ENCODE measurements around the gene C11orf87. TPM values are rescaled to one million over a fixed set of nuclear protein-coding genes. Genes with fewer than 3 reads are reported as not detected.

The C11orf87 gene
- total RNA-seq, 1 experiment from 2014 or later, result not detected

GRCh38 chr11:109443052-109443451 lies 21.1 kb downstream of the C11orf87 start:
- intact Hi-C loops (cut with micrococcal nuclease; ENCODE audit: unreplicated experiment), result no loop called here
- DNase-seq, result no peak
- H3K27me3 Mint-ChIP-seq (ENCODE audit: unreplicated experiment), result no peaks in the 10 kb centered on the region
- no peak overlapping the region for H3K4me3 Mint-ChIP-seq (ENCODE audit: low read depth, unreplicated experiment)
- no peaks in the 10 kb centered on the region for H3K9me3 Mint-ChIP-seq (ENCODE audit: low read depth, unreplicated experiment)
- H3K4me1 Mint-ChIP-seq (ENCODE audit: low read depth, unreplicated experiment), result no peaks in the 10 kb centered on the region
- CTCF ChIA-PET, result no interaction called here
- H3K27ac Mint-ChIP-seq (ENCODE audit: unreplicated experiment), result no peak overlapping the region
- no TSS peak for BruUV-seq (replicated peaks)
- no peaks in the 10 kb centered on the region for H3K36me3 Mint-ChIP-seq (ENCODE audit: insufficient read depth, unreplicated experiment)
- TF ChIP-seq CTCF (IDR thresholded peaks at IDR 0.05; ENCODE audit: unreplicated experiment), result no peak

DNA sequence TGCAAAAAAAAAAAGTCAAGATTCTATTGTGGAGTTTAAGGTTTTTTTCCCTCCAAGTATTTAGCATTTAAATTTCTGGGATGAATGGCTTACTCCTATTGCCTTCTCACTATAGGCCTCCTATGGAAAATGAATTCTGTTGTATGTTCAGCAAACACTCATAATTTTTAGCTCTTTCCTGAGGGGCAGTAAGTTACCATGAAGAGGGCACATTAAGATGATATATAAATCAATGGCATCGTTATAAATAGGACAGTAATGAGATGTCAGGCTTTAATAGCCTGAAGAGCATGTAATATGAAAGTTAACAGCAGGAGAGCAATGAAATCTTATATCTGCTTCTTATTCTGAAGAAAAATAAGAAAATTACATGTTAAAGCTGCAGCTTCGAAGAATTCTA lies 32.9 kb downstream of the C11orf87 start:
- no peak for TF ChIP-seq CTCF (IDR thresholded peaks at IDR 0.05; ENCODE audit: unreplicated experiment)
- no peaks in the 10 kb centered on the region for H3K36me3 Mint-ChIP-seq (ENCODE audit: insufficient read depth, unreplicated experiment)
- intact Hi-C loops (cut with micrococcal nuclease; ENCODE audit: unreplicated experiment), result no loop called here
- H3K9me3 Mint-ChIP-seq (ENCODE audit: low read depth, unreplicated experiment), result peaks cover 2% of the 10 kb centered on the region
- BruUV-seq (replicated peaks), result no TSS peak
- CTCF ChIA-PET, result no interaction called here
- no peak for DNase-seq
- no peaks in the 10 kb centered on the region for H3K27me3 Mint-ChIP-seq (ENCODE audit: unreplicated experiment)
- no peaks in the 10 kb centered on the region for H3K4me1 Mint-ChIP-seq (ENCODE audit: low read depth, unreplicated experiment)
- H3K27ac Mint-ChIP-seq (ENCODE audit: unreplicated experiment), result no peak overlapping the region
- H3K4me3 Mint-ChIP-seq (ENCODE audit: low read depth, unreplicated experiment), result no peak overlapping the region
